ENCODE results near the gene TRPM3. TPM values are rescaled to one million over a fixed set of nuclear protein-coding genes. Genes with fewer than 3 reads are reported as not detected.

TRPM3 gene
- total RNA-seq, 3 donors from 2014 or later (not counting 1 experiment from before 2014, with no cell fraction given) = not detected

- no peak for TF ChIP-seq CTCF (IDR thresholded peaks at IDR 0.05)
- 73% methylated on average over 5 of the region's 5 CpGs for WGBS (ENCODE audit: insufficient coverage)
- Histone ChIP-seq H3K4me1 (ENCODE audit: control insufficient read depth, insufficient read depth, low read length) (no peaks in the 10 kb centered on the region), H3K27me3 (ENCODE audit: control insufficient read depth, insufficient read depth, low read length) (no peaks in the 10 kb centered on the region), H3K4me3 (ENCODE audit: low read length) (no peak overlapping the region), H3K9me3 (ENCODE audit: control insufficient read depth, insufficient read depth, low read length) (no peaks in the 10 kb centered on the region), H3K36me3 (ENCODE audit: control insufficient read depth, insufficient read depth, low read length) (no peaks in the 10 kb centered on the region), H3K27ac (ENCODE audit: low read length) (no peak overlapping the region)
- Mint-ChIP-seq H3K27ac (no peak overlapping the region), H3K9me3 (peaks cover 5% of the 10 kb centered on the region in 2 donors), H3K4me1 (no peaks in the 10 kb centered on the region), H3K4me3 (no peak overlapping the region), H3K36me3 (no peaks in the 10 kb centered on the region), H3K27me3 (ENCODE audit: low read depth in 2 of 2) (no peaks in the 10 kb centered on the region)
- DNase-seq (no peak), ATAC-seq (no peak)
- intact Hi-C loops (cut with micrococcal nuclease) = no loop called here
Observed at GRCh38 chr9:71072587-71072986, 48.8 kb downstream of the TRPM3 start.

GRCh38 chr9:71071633-71072032 is 49.8 kb downstream of the TRPM3 start:
- H3K27me3 ChIP-seq (ENCODE audit: control insufficient read depth, insufficient read depth, low read length) = no peaks in the 10 kb centered on the region
- intact Hi-C loops (cut with micrococcal nuclease) = no loop called here

GRCh38 chr9:71058660-71059059 is 62.8 kb downstream of the TRPM3 start:
- H3K9me3 ChIP-seq (ENCODE audit: control insufficient read depth, insufficient read depth, low read length) = no peaks in the 10 kb centered on the region
- TF ChIP-seq CTCF (IDR thresholded peaks at IDR 0.05) = no peak
- no peaks in the 10 kb centered on the region for H3K36me3 Mint-ChIP-seq
- intact Hi-C loops (cut with micrococcal nuclease) = no loop called here
- H3K27me3 ChIP-seq (ENCODE audit: control insufficient read depth, insufficient read depth, low read length) = no peaks in the 10 kb centered on the region
- H3K4me3 Mint-ChIP-seq = no peak overlapping the region
- no peak overlapping the region for H3K4me3 ChIP-seq (ENCODE audit: low read length)
- ATAC-seq (no peak), DNase-seq (no peak)
- no peaks in the 10 kb centered on the region for H3K27me3 Mint-ChIP-seq (ENCODE audit: low read depth in 2 of 2)
- H3K4me1 ChIP-seq (ENCODE audit: control insufficient read depth, insufficient read depth, low read length) = no peaks in the 10 kb centered on the region
- 98% methylated on average over 2 of the region's 2 CpGs for WGBS (ENCODE audit: insufficient coverage)
- no peaks in the 10 kb centered on the region for H3K4me1 Mint-ChIP-seq
- H3K27ac ChIP-seq (ENCODE audit: low read length) = no peak overlapping the region
- H3K36me3 ChIP-seq (ENCODE audit: control insufficient read depth, insufficient read depth, low read length) = no peaks in the 10 kb centered on the region
- H3K27ac Mint-ChIP-seq = no peak overlapping the region
- H3K9me3 Mint-ChIP-seq = peaks cover 3 to 7% of the 10 kb centered on the region in 2 donors

More at GRCh38 chr9:71071633-71072032, 49.8 kb downstream of the TRPM3 start:
- Histone ChIP-seq H3K27ac (ENCODE audit: low read length) (no peak overlapping the region), H3K4me1 (ENCODE audit: control insufficient read depth, insufficient read depth, low read length) (no peaks in the 10 kb centered on the region), H3K36me3 (ENCODE audit: control insufficient read depth, insufficient read depth, low read length) (no peaks in the 10 kb centered on the region), H3K9me3 (ENCODE audit: control insufficient read depth, insufficient read depth, low read length) (no peaks in the 10 kb centered on the region), H3K4me3 (ENCODE audit: low read length) (no peak overlapping the region)
- DNase-seq (no peak), ATAC-seq (no peak)
- Mint-ChIP-seq H3K36me3 (no peaks in the 10 kb centered on the region), H3K27me3 (ENCODE audit: low read depth in 2 of 2) (no peaks in the 10 kb centered on the region), H3K4me1 (no peaks in the 10 kb centered on the region), H3K9me3 (peaks cover 3 to 5% of the 10 kb centered on the region in 2 donors), H3K27ac (no peak overlapping the region), H3K4me3 (no peak overlapping the region)
- no peak for TF ChIP-seq CTCF (IDR thresholded peaks at IDR 0.05)
- WGBS (ENCODE audit: insufficient coverage) = 20% methylated on average over 1 of the region's 1 CpG

- Histone ChIP-seq H3K36me3 (ENCODE audit: control insufficient read depth, insufficient read depth, low read length) (no peaks in the 10 kb centered on the region), H3K4me3 (ENCODE audit: low read length) (no peak overlapping the region), H3K9me3 (ENCODE audit: control insufficient read depth, insufficient read depth, low read length) (no peaks in the 10 kb centered on the region), H3K27me3 (ENCODE audit: control insufficient read depth, insufficient read depth, low read length) (no peaks in the 10 kb centered on the region), H3K4me1 (ENCODE audit: control insufficient read depth, insufficient read depth, low read length) (no peaks in the 10 kb centered on the region), H3K27ac (ENCODE audit: low read length) (no peak overlapping the region)
- no peak overlapping the region for H3K27ac Mint-ChIP-seq
- no peak for DNase-seq
- no peaks in the 10 kb centered on the region for H3K36me3 Mint-ChIP-seq
- no peak for TF ChIP-seq CTCF (IDR thresholded peaks at IDR 0.05)
- H3K9me3 Mint-ChIP-seq = peaks cover 3 to 8% of the 10 kb centered on the region in 2 donors
- 69% methylated on average over 4 of the region's 4 CpGs for WGBS (ENCODE audit: insufficient coverage)
- no peak for ATAC-seq
- H3K4me3 Mint-ChIP-seq = no peak overlapping the region
- no peaks in the 10 kb centered on the region for H3K4me1 Mint-ChIP-seq
- intact Hi-C loops (cut with micrococcal nuclease) = no loop called here
- no peaks in the 10 kb centered on the region for H3K27me3 Mint-ChIP-seq (ENCODE audit: low read depth in 2 of 2)
Observed at GRCh38 chr9:71052287-71052686, 69.1 kb downstream of the TRPM3 start.
